ENCODE results near the gene AKAP8.
"Not testable (repeated sequence)": the region's sequence is repeated elsewhere in the genome, so short reads cannot be mapped to it uniquely, and the experiment has no call there.

The AKAP8 gene

GRCh38 chr19:15373644-15374043 is 5.9 kb downstream of the AKAP8 start:
- no peak for DNase-seq (ENCODE audit: low read depth in 3 of 3)

- DNase-seq (ENCODE audit: low read depth in 3 of 3), result no peak
Measured at GRCh38 chr19:15372891-15373301, 6.7 kb downstream of the AKAP8 start.

DNA sequence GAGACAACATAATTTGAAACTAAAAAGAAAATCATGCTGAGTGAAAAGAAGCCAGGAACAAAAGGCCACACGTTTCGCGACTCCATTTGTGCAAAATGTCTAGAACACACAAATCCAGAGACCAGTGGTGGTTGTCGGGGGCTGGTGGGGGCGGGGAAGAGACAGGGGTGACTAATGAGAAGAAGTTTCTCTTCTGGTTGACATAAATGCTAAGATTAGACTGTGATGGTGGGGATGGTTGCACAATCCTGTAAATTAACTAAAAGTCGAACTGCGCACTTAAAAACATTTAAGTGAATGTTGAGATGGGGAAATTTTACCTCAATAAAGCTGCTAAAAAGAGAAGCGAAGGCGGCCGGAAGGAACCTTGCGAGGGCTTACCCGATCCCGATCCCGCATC is 7.1 kb downstream of the AKAP8 start:
- DNase-seq (ENCODE audit: low read depth in 3 of 3), result no peak

- DNase-seq (ENCODE audit: low read depth in 3 of 3), result no peak
Measured at GRCh38 chr19:15371786-15372380, 7.7 kb downstream of the AKAP8 start.

DNA sequence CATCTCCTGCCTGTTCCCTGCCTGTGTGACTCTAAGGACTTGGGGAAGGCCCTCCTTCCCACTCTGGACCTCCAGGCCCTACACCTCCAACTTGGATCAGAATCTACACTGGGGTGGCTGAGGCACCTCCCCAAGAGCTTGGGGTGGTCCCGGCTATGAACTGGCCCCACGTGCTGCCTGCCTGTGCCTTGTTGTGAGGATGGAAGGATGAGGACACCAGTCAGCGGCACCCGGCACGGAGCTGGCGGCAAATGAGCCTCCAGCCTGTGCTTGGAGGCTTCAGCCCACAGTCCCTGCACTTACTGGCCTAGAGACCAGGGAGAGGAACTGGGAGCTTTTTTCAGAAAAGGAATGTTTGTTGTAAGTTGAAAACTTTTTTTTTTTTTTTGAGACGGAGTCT is 8.5 kb downstream of the AKAP8 start:
- no peak for DNase-seq (ENCODE audit: low read depth in 3 of 3)

GRCh38 chr19:15369594-15369891 is 10.0 kb downstream of the AKAP8 start:
- no peak for DNase-seq (ENCODE audit: low read depth in 3 of 3)

DNA sequence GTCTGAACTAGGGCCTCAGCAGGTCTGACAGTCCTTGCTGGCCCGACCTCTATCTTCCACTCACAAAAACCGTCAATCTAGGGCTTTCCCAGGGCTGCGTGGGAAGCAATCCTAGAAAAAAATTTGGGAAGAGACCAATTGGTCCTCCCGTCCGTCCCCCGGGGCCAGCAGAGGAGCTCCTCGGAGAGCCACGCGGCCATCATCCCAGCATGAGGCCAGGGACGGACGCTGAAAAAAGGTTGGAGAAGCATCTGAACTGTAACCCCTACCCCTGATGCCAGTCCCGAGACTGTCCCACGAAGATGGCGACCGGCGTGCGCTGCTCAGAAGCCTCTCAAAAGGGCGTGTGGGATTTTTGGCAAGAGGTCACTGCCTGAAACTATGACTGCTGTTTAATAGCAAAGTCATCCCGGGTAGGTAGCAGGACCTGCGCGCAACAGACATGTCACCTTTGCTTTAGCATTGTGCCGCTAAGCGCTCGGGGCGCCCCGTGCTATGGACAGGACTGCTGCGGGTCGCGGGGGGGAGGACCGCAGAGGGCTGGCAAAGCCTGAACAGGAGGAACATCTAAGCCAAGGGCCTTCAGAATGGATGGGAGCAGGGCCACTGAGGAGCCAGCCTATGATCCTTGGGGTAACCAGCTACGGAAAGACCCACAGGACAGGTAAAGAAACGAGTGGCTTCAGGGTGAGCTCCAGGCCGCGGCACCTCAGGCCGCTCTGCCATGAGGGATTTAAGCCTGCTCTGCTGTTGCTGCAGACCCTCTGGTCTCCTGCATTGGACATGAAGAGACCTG is 10.6 kb downstream of the AKAP8 start:
- no peak for DNase-seq (ENCODE audit: low read depth in 3 of 3)

- DNase-seq (ENCODE audit: low read depth in 3 of 3), result no peak
Measured at GRCh38 chr19:15368051-15368632, 11.4 kb downstream of the AKAP8 start.

GRCh38 chr19:15367439-15367838 is 12.1 kb downstream of the AKAP8 start:
- no peak for DNase-seq (ENCODE audit: low read depth in 3 of 3)

DNA sequence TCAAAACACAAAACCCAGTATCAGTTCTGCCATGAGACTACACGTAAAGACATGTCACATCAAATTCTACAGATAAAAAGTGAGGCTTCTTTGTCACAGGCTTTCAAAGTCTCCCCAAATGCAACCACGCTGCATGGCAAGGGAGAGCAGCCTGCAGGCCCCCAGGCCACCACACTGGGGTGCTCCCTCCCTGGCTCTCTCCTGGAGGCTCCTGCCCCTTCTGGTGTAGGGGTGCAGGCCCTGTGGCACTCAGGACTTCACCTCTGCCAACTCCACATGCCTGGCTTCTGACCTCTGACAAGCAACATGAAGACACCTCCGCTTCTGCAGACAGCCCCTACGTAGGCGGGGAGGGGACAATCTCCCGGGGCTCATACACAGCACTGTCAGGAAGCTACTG is 14.3 kb downstream of the AKAP8 start:
- no peak for DNase-seq (ENCODE audit: low read depth in 3 of 3)

DNA sequence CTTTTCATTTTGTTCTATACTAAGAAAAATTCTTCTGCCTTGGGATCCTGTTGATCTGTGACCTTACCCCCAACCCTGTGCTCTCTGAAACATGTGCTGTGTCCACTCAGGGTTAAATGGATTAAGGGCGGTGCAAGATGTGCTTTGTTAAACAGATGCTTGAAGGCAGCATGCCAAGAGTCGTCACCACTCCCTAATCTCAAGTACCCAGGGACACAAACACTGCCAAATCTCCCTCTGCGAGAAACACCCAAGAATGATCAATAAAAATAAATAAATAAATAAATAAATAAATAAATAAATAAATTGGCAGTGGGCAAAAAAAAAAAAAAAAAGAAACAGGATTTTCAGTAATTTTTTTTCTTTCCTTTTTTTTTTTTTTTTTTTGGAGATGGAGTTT is 15.8 kb downstream of the AKAP8 start:
- DNase-seq (ENCODE audit: low read depth in 3 of 3), result not testable (repeated sequence)

DNA sequence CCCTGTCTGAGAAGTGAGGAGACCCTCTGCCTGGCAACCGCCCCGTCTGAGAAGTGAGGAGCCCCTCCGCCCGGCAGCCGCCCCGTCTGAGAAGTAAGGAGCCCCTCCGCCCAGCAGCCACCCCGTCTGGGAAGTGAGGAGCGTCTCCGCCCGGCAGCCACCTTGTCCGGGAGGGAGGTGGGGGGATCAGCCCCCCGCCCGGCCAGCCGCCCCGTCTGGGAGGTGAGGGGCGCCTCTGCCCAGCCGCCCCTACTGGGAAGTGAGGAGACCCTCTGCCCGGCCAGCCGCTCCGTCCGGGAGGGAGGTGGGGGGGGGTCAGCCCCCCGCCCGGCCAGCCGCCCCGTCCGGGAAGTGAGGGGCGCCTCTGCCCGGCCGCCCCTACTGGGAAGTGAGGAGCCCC is 16.5 kb downstream of the AKAP8 start:
- DNase-seq (ENCODE audit: low read depth in 3 of 3), result not testable (repeated sequence)

DNA sequence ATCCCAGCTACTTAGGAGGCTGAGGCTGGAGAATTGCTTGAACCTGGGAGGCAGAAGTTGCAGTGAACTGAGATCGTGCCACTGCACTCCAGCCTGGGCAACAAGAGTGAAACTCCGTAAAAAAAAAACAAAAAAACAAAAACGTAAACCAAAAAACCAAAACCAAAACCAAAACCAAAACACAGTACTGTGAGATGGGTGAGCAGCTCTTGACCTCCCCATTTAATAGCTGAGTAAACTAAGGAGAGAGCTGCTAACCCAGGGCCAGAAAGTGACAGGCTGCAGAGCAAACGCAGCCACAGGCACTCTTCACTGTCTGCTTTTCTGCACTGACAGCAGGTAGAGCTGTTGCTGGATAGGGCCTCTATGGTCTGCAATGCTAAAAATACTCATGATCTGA is 19.6 kb downstream of the AKAP8 start:
- DNase-seq (ENCODE audit: low read depth in 3 of 3), result not testable (repeated sequence)

DNA sequence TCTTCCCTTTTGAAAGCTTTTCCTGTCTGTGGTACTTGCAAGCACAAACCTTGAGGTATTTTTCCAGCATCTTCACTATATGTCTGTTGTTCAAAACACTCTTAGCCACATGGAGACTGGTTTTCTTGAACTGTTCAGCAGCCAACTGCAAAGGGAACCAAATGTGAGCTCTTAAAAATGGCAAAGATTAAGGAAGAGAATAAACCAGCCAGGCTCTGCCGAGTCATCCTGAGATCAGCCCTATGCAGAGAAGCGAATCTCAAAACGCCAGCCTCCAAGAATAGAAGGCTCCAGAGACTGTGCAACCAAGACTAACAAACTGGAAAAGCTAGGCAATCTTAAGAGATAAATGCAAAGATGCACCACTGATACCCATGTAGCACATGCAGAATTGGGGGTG is 20.7 kb downstream of the AKAP8 start:
- DNase-seq (ENCODE audit: low read depth in 3 of 3), result no peak

GRCh38 chr19:15357906-15358305 is 21.7 kb downstream of the AKAP8 start:
- DNase-seq (ENCODE audit: low read depth in 3 of 3), result no peak

- no peak for DNase-seq (ENCODE audit: low read depth in 3 of 3)
Measured at GRCh38 chr19:15354566-15355296, 24.9 kb downstream of the AKAP8 start.

DNA sequence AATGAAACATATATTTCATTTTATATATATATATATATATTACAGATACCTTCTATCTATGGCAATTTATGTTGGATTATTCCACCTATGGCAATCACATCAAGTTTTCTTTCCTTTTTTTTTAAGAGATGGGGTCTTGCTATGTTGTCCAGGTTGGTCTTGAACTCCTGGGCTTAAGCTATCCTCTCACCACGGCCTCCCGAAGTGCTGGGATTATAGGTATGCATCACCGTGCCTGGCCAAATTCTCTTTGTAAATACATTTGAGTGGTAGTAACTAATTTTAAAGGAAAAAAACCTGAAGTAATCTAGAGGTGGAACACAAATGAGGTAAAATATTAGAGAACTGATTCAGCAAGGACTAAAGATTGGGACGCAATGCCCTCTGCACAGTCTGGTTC is 25.7 kb downstream of the AKAP8 start:
- DNase-seq (ENCODE audit: low read depth in 3 of 3), result no peak

GRCh38 chr19:15352535-15352934 is 27.1 kb downstream of the AKAP8 start:
- DNase-seq (ENCODE audit: low read depth in 3 of 3), result not testable (repeated sequence)

GRCh38 chr19:15341328-15341727 is 38.3 kb downstream of the AKAP8 start:
- not testable (repeated sequence) for DNase-seq (ENCODE audit: low read depth in 3 of 3)

- no peak for DNase-seq (ENCODE audit: low read depth in 3 of 3)
Measured at GRCh38 chr19:15340086-15340485, 39.5 kb downstream of the AKAP8 start.

GRCh38 chr19:15337202-15337601 is 42.4 kb downstream of the AKAP8 start:
- no peak for DNase-seq (ENCODE audit: low read depth in 3 of 3)

GRCh38 chr19:15335992-15336391 is 43.6 kb downstream of the AKAP8 start:
- not testable (repeated sequence) for DNase-seq (ENCODE audit: low read depth in 3 of 3)

Measured in stimulated activated CD4-positive, alpha-beta T cell treated with anti-CD3 and anti-CD28 coated beads, TNF-alpha, amount 100 ng/mL, for 4 hours (primary cell).